Sigmoid colon (tissue), 7 donors: Measurements from ENCODE around the gene PKMYT1. TPM values are rescaled to one million over a fixed set of nuclear protein-coding genes. Genes with fewer than 3 reads are reported as not detected.

ENCODE experiments used
- DNase-seq: peaks from one replicate; pipeline ENCODE4 v3.0.0-alpha.2; 2019
- H3K27ac ChIP-seq, 4 donors: fragments of 200-600 bp; sonication (generic); one replicate each; pipeline ENCODE4 v1.5.1; 2016 to 2019; ENCODE audit warnings: mild to moderate bottlenecking in 1 of 4
- H3K27me3 ChIP-seq, 3 donors: fragments of 200-600 bp; sonication (generic); one replicate each; pipeline ENCODE4 v1.5.1; 2019; ENCODE audit warnings: mild to moderate bottlenecking in 1 of 3
- H3K36me3 ChIP-seq, 4 donors: fragments of 200-600 bp; sonication (generic); one replicate each; pipeline ENCODE4 v1.5.1; 2016 to 2019
- H3K4me1 ChIP-seq, 4 donors: fragments of 200-600 bp; sonication (generic); one replicate each; pipeline ENCODE4 v1.5.1; 2017 to 2019
- H3K4me3 ChIP-seq, 4 donors: fragments of 200-600 bp; sonication (generic); one replicate each; pipeline ENCODE4 v1.5.1; 2017 to 2019; ENCODE audit warnings: mild to moderate bottlenecking in 2 of 4, moderate library complexity in 1 of 4
- H3K9me3 ChIP-seq, 4 donors: fragments of 200-600 bp in 3 of 4; sonication (generic) in 3 of 4; one replicate each; pipeline versions ENCODE4 v1.5.1 to v1.6.1; 2013 to 2019
- EP300 ChIP-seq, 4 donors: sonication (generic); formaldehyde crosslinking; IDR thresholded peaks; one replicate each; pipeline ENCODE4 v1.6.1; 2017; ENCODE audit warnings: antibody characterized with exemption in 4 of 4
- POLR2A ChIP-seq, 2 donors: fragments of 450-650 bp; IDR thresholded peaks; one replicate each; pipeline ENCODE4 v1.6.1; 2016; ENCODE audit warnings: antibody characterized with exemption in 2 of 2, mild to moderate bottlenecking in 2 of 2, moderate library complexity in 2 of 2
- POLR2AphosphoS5 ChIP-seq, 4 donors: sonication (generic); formaldehyde crosslinking; IDR thresholded peaks; one replicate each; pipeline ENCODE4 v1.6.1; 2017; ENCODE audit warnings: antibody characterized with exemption in 4 of 4
- WGBS, 2 donors: extraction: QIAGEN DNeasy Blood & Tissue Kit; methylation state at CpG; one replicate each; pipeline ENCODE4 v1.1.7; 2013; 5-methylcytosine and 5-hydroxymethylcytosine counted together
- intact Hi-C: fragments of 100-400 bp; cut with DNase I; formaldehyde crosslinking; loops from one replicate; pipeline ENCODE4 v1.15.1; 2023
- polyA plus RNA-seq, 3 donors: library from polyadenylated mRNA; stranded (reverse); fragments of 200-250 nt; gene quantifications; one replicate each; pipeline ENCODE4 v1.2.3, GENCODE V29; 2013
- total RNA-seq, 4 donors: library from RNA; depleted of rRNA; stranded (reverse); fragments of >200 nt; gene quantifications; one replicate each; pipeline ENCODE4 v1.1.0, GENCODE V29; 2016
- TF ChIP-seq, protein P1 (sequence below), 4 experiments: fragments of 450-650 bp in 3 of 4; fragments of 200-600 bp in 1 of 4; IDR thresholded peaks; one replicate each; pipeline ENCODE4 v1.5.1; 2016 to 2019; ENCODE audit warnings: antibody characterized with exemption in 4 of 4, mild to moderate bottlenecking in 3 of 4, moderate library complexity in 2 of 4
- donor health status: healthy with polysubstance abuse.
- donor health status: Bipolar disorder and iron deficiency.
- donor health status: healthy.

PKMYT1 gene
- total and polyA plus RNA-seq, 7 donors = 0.95 to 33.1 (median 2.9) TPM; not detected in 3

DNA sequence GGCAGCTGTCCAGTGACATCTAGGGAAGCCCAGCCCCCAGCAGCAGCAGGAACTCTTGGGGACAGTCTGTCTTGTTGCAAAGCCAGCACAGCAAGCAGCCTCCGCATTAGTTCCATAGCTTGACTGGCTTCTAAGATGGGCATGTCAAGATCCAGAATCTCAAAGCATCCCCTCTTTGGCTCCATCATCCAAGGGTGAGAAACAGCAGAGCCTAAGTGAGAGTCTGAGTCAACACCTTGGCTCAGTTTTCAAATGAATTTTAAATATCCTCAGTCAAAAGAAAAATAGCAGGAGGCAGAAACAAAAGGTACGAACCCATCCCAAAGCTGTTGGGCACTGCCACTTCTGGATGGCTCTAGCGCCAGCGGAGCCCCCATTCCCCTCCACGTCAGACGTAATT lies 34.7 kb upstream of the PKMYT1 start:
- intact Hi-C loops = no loop called here
- Histone ChIP-seq H3K27ac (no peak overlapping the region), H3K27me3 (peaks cover 28 to 71% (median 60%) of the 10 kb centered on the region in 3 donors), H3K9me3 (no peaks in the 10 kb centered on the region), H3K4me1 (peaks cover 0 to 16% (median 13%) of the 10 kb centered on the region in 4 donors), H3K4me3 (no peak overlapping the region), H3K36me3 (no peaks in the 10 kb centered on the region)
- WGBS, 2 donors = 93% methylated on average over 6 of the region's 6 CpGs
- TF ChIP-seq POLR2AphosphoS5 (IDR thresholded peaks at IDR 0.05) (no peak), POLR2A (IDR thresholded peaks at IDR 0.05) (no peak), EP300 (IDR thresholded peaks at IDR 0.05) (no peak)
- TF ChIP-seq, protein P1, sequence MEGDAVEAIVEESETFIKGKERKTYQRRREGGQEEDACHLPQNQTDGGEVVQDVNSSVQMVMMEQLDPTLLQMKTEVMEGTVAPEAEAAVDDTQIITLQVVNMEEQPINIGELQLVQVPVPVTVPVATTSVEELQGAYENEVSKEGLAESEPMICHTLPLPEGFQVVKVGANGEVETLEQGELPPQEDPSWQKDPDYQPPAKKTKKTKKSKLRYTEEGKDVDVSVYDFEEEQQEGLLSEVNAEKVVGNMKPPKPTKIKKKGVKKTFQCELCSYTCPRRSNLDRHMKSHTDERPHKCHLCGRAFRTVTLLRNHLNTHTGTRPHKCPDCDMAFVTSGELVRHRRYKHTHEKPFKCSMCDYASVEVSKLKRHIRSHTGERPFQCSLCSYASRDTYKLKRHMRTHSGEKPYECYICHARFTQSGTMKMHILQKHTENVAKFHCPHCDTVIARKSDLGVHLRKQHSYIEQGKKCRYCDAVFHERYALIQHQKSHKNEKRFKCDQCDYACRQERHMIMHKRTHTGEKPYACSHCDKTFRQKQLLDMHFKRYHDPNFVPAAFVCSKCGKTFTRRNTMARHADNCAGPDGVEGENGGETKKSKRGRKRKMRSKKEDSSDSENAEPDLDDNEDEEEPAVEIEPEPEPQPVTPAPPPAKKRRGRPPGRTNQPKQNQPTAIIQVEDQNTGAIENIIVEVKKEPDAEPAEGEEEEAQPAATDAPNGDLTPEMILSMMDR (IDR thresholded peaks at IDR 0.05) = no peak
- DNase-seq = no peak

DNA sequence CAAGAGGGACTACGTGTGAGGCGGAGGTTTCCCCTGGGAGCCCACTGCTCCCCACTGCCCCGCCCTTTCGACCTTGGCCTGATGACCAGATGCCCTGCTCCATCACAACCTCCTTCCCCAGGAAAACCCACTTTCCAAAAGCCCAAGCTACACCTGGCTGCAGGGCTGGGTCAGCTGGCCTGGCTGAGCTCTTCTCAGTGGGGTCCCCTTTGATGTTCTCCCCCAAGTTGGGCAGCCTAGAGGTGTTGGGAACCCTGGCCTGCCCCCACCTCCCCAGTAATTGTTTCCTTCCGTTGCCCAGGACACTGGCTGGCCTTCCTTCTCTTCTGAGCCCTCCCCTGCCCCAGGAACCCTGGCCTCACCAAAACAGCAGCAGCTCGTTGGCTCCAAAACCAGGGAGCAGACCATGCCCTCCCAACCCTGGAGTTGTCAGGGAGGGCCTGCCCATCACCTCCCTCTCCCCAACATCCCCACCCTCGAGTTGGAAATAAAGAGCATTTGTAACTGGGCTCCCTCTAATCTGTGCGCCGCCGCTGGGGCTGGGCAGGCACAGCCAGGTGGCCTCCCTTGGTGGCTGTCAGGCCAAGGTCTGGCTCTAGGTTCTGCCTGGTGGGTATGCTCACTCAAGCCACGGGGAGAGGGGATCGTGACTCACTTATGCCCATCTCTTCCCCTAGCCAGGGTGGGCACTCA lies 33.9 kb upstream of the PKMYT1 start:
- Histone ChIP-seq H3K4me3 (no peak overlapping the region), H3K9me3 (no peaks in the 10 kb centered on the region), H3K27ac (no peak overlapping the region), H3K27me3 (peaks cover 30 to 76% (median 67%) of the 10 kb centered on the region in 3 donors), H3K36me3 (no peaks in the 10 kb centered on the region), H3K4me1 (peaks cover 0 to 10% (median 8%) of the 10 kb centered on the region in 4 donors)
- intact Hi-C loops = no loop called here
- TF ChIP-seq POLR2A (IDR thresholded peaks at IDR 0.05) (no peak), EP300 (IDR thresholded peaks at IDR 0.05) (no peak), POLR2AphosphoS5 (IDR thresholded peaks at IDR 0.05) (no peak)
- TF ChIP-seq, protein P1 (IDR thresholded peaks at IDR 0.05) = no peak
- no peak for DNase-seq
- WGBS, 2 donors = 76 to 78% methylated on average over 12 of the region's 12 CpGs

DNA sequence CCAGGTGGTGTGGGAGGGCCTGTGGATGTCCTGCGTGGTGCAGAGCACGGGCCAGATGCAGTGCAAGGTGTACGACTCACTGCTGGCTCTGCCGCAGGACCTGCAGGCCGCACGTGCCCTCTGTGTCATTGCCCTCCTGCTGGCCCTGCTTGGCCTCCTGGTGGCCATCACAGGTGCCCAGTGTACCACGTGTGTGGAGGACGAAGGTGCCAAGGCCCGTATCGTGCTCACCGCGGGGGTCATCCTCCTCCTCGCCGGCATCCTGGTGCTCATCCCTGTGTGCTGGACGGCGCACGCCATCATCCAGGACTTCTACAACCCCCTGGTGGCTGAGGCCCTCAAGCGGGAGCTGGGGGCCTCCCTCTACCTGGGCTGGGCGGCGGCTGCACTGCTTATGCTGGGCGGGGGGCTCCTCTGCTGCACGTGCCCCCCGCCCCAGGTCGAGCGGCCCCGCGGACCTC lies 33.3 kb upstream of the PKMYT1 start:
- Histone ChIP-seq H3K4me3 (no peak overlapping the region), H3K27me3 (peaks cover 31 to 76% (median 67%) of the 10 kb centered on the region in 3 donors), H3K4me1 (peaks cover 0 to 10% (median 8%) of the 10 kb centered on the region in 4 donors), H3K9me3 (no peaks in the 10 kb centered on the region), H3K27ac (no peak overlapping the region), H3K36me3 (no peaks in the 10 kb centered on the region)
- DNase-seq = no peak
- WGBS, 2 donors = 77 to 84% methylated on average over 27 of the region's 27 CpGs
- intact Hi-C loops = no loop called here
- TF ChIP-seq, protein P1 (IDR thresholded peaks at IDR 0.05) = no peak
- TF ChIP-seq POLR2A (IDR thresholded peaks at IDR 0.05) (no peak), EP300 (IDR thresholded peaks at IDR 0.05) (no peak), POLR2AphosphoS5 (IDR thresholded peaks at IDR 0.05) (no peak)

DNA sequence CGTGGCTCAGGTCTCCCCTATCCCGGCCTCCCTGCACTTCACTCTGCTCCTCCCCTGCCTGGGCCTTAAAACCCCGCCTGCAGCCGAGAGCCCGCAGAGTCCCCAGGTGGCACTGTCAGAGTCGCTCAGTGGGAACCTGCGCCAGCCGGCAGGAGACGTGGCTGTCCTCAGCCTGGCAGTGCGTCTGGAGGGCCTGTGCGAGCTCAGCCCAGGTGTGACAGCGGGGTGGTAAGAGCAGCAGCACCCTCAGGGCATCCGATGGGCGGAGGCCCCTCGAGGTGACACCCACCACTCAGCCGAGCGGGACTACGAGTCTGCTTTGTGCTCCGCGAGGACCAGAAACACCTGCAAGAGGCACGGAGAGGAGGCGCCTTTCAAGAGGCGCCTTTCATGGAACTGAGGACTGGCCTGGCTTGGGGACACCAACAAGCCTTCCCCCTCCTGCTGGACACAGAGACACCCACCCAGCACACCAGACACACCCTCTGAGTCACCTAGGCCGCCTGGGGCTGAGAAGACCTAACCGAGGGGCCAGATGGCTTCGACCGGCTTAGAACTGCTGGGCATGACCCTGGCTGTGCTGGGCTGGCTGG lies 32.7 kb upstream of the PKMYT1 start, which contains the start of gene CLDN9:
CLDN9 (plus strand) TSS at position 96 of the 593 bp plus-strand sequence; CDS start at position 536, 440 bp downstream.
- intact Hi-C loops = no loop called here
- Histone ChIP-seq H3K27ac (no peak within 1 kb of the TSS), H3K36me3 (no peaks in the 10 kb centered on the region), H3K9me3 (no peaks in the 10 kb centered on the region), H3K4me3 (no peak within 1 kb of the TSS), H3K27me3 (peaks cover 30 to 76% (median 67%) of the 10 kb centered on the region in 3 donors), H3K4me1 (peaks cover 0 to 7% (median 4%) of the 10 kb centered on the region in 4 donors)
- 27 to 43% methylated on average over 27 of the region's 27 CpGs for WGBS, 2 donors
- TF ChIP-seq, protein P1 (IDR thresholded peaks at IDR 0.05) = no peak
- TF ChIP-seq POLR2AphosphoS5 (IDR thresholded peaks at IDR 0.05) = no peak
- TF ChIP-seq POLR2A (IDR thresholded peaks at IDR 0.05) = no peak
- TF ChIP-seq EP300 (IDR thresholded peaks at IDR 0.05) = no peak
- DNase-seq = no peak
